ENCODE results near the gene SDE2. TPM values are rescaled to one million over a fixed set of nuclear protein-coding genes. Genes with fewer than 3 reads are reported as not detected.
"Not testable (repeated sequence)": the region's sequence is repeated elsewhere in the genome, so short reads cannot be mapped to it uniquely, and the experiment has no call there.

SDE2 gene
- total and polyA plus RNA-seq, 8 donors, result 15.8 to 22.6 (median 21.0) TPM

DNA sequence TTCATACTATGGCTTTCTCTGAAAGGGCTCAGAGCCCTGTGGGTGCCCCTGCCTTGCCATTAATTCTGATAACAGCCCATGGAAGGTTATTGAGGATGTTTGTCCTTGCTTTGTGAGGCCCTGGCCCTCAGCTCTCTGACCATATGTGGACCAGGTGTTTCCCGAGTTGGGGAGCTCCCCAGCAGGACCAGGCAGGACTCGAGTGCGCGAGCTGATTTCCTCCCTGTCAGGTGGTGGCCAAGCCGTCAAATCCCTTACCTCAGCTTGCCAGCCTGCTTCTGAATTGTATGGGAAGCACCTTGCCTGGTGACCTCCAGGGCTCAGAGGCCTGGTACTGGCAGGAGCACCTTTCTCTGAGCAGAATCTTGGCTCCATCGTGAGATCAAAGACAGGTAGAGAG, 17.9 kb upstream of the SDE2 start:
- TF ChIP-seq, protein P1, sequence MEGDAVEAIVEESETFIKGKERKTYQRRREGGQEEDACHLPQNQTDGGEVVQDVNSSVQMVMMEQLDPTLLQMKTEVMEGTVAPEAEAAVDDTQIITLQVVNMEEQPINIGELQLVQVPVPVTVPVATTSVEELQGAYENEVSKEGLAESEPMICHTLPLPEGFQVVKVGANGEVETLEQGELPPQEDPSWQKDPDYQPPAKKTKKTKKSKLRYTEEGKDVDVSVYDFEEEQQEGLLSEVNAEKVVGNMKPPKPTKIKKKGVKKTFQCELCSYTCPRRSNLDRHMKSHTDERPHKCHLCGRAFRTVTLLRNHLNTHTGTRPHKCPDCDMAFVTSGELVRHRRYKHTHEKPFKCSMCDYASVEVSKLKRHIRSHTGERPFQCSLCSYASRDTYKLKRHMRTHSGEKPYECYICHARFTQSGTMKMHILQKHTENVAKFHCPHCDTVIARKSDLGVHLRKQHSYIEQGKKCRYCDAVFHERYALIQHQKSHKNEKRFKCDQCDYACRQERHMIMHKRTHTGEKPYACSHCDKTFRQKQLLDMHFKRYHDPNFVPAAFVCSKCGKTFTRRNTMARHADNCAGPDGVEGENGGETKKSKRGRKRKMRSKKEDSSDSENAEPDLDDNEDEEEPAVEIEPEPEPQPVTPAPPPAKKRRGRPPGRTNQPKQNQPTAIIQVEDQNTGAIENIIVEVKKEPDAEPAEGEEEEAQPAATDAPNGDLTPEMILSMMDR (IDR thresholded peaks at IDR 0.05), result no peak
- Histone ChIP-seq H3K4me3 (no peak overlapping the region), H3K36me3 (no peaks in the 10 kb centered on the region), H3K27me3 (no peaks in the 10 kb centered on the region), H3K27ac (no peak overlapping the region), H3K9me3 (no peaks in the 10 kb centered on the region), H3K4me1 (peaks cover 0 to 10% of the 10 kb centered on the region in 2 donors)
- intact Hi-C loops (cut with DNase I), result no loop called here
- no peak for ATAC-seq
- peak in 1 of 4 donors; percentile 13 for DNase-seq

DNA sequence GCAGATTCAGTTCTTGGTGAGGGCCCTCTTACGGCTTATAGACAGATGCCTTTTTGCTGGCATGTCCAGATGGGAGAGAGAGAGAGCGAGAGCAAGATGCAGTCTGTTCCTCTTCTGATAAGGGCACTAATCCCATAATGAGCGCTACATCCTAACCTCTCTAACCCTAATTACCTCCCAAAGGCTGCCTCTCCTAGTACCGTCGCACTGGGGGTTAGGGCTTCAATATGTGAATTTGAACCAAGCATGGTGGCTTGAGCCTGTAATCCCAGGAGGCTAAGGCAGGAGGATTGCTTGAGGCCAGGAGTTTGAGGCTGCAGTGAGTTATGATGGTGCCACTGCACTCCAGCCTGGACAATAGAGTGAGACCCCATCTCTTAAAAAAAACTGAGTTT, 10.5 kb upstream of the SDE2 start:
- DNase-seq (no peak), ATAC-seq (no peak)
- intact Hi-C loops (cut with DNase I), result no loop called here
- Histone ChIP-seq H3K27ac (no peak overlapping the region), H3K4me3 (no peak overlapping the region), H3K27me3 (no peaks in the 10 kb centered on the region), H3K9me3 (no peaks in the 10 kb centered on the region), H3K4me1 (peaks cover 0 to under 1% of the 10 kb centered on the region in 2 donors), H3K36me3 (no peaks in the 10 kb centered on the region)
- TF ChIP-seq, protein P1 (IDR thresholded peaks at IDR 0.05), result no peak

DNA sequence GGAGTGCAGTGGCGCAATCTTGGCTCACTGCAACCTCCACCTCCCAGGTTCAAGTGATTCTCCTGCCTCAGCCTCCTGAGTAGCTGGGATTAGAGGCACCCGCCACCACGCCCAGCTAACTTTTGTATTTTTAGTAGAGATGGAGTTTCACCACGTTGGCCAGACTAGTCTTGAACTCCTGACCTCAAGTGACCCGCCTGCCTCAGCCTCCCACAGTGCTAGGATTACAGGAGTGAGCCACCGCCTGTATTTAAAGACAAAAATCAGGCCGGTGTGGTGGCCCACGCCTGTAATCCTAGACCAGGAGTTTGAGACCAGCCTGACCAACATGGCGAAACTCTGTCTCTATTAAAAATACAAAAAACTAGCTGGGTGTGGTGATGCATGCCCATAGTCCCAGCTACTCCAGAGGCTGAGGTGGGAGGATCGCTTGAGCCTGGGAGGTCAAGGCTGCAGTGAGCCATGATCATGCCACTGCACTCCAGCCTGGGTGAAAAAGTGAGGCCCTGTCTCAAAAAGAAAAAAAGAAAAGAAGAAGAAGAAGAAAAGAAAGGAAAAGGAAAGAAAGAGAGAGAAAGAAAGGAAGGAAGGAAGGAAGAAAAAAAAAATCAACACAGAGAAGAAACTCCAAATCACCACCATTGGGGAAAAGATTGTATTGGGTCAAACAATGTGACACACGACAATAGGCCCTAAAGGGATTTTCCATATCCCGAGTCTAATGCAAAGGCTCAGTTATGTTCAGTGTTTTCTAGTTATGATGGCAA, 8.2 kb upstream of the SDE2 start:
- H3K27me3 ChIP-seq; intact Hi-C loops (cut with DNase I); DNase-seq; H3K9me3 ChIP-seq; ATAC-seq; H3K4me3 ChIP-seq; H3K27ac ChIP-seq; H3K36me3 ChIP-seq: not testable (repeated sequence)
- peaks cover 0 to 17% of the 10 kb centered on the region in 2 donors for H3K4me1 ChIP-seq

DNA sequence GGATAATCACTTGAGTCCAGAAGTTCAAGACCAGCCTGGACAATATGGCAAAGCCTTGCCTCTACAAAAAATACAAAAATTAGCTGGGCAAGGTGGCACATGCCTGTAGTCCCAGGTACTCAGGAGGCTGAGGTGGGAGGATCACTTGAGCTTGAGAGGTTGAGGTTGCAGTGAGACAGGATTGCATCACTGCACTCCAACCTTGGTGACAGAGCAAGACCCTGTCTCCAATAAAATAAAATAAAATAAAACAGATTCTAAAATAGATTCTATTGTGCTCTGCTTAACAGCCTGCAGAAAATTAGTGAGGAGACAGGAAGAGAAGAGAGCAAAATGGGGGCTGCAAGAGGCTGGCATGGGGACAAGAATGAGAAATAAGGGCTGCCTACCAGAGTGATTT, 7.5 kb upstream of the SDE2 start:
- ATAC-seq, result no peak
- TF ChIP-seq, protein P1 (IDR thresholded peaks at IDR 0.05), result no peak
- no peaks in the 10 kb centered on the region for H3K27me3 ChIP-seq
- H3K4me1 ChIP-seq, result peaks cover 0 to 23% of the 10 kb centered on the region in 2 donors
- H3K27ac ChIP-seq, result no peak overlapping the region
- intact Hi-C loops (cut with DNase I), result no loop called here
- no peak for DNase-seq
- H3K36me3 ChIP-seq, result no peaks in the 10 kb centered on the region
- no peak overlapping the region for H3K4me3 ChIP-seq
- H3K9me3 ChIP-seq, result no peaks in the 10 kb centered on the region

DNA sequence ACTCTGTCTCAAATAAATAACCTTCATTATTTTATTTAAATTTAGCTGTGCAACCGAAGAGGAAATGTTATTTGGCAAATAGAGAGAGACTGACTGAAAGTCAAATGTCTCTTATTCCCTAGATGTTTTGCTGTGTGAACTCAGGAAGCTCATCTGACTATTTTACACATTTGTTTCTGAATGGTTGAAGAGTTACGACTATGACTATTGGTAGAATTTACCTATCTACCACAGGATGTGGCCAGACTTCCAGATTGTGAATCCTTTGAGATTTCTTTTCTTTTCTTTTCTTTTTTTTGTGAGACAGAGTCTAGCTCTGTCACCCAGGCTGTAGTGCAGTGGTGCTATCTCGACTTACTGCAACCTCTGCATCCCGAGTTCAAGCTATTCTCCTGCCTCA, 5.3 kb upstream of the SDE2 start:
- no peaks in the 10 kb centered on the region for H3K36me3 ChIP-seq
- no peak overlapping the region for H3K4me3 ChIP-seq
- ATAC-seq (no peak), DNase-seq (no peak)
- H3K9me3 ChIP-seq, result no peaks in the 10 kb centered on the region
- no peaks in the 10 kb centered on the region for H3K27me3 ChIP-seq
- no peak overlapping the region for H3K27ac ChIP-seq
- peaks cover 0 to 44% of the 10 kb centered on the region in 2 donors for H3K4me1 ChIP-seq
- TF ChIP-seq, protein P1 (IDR thresholded peaks at IDR 0.05), result no peak
- intact Hi-C loops (cut with DNase I), result no loop called here

Measured in left lung (tissue), 10 donors.